H4 (cell line): Measurements from ENCODE around the gene BHLHE40. TPM values are rescaled to one million over a fixed set of nuclear protein-coding genes. Genes with fewer than 3 reads are reported as not detected.
"Not testable (repeated sequence)": the region's sequence is repeated elsewhere in the genome, so short reads cannot be mapped to it uniquely, and the experiment has no call there.

Experiments
- DNase-seq: peaks from one replicate; pipeline ENCODE4 v3.0.0-alpha.2; 2015; ENCODE audit warnings: low spot score
- total RNA-seq: library from RNA; depleted of rRNA; stranded (reverse); fragments of >200 nt; shearing (Covaris generic); gene quantifications from 2 replicates; pipeline ENCODE4 v1.2.3, GENCODE V29; 2014

Gene BHLHE40
- total RNA-seq, 1 experiment from 2014 or later: 38.3 TPM

- not testable (repeated sequence) for DNase-seq
Measured at GRCh38 chr3:4961865-4962264, 17.4 kb upstream of the BHLHE40 start.

GRCh38 chr3:4963669-4964570 is 15.3 kb upstream of the BHLHE40 start:
- DNase-seq: no peak

GRCh38 chr3:4966006-4966405 is 13.2 kb upstream of the BHLHE40 start:
- DNase-seq: peak; percentile 66

GRCh38 chr3:4967683-4968082 is 11.6 kb upstream of the BHLHE40 start:
- not testable (repeated sequence) for DNase-seq

GRCh38 chr3:4971437-4971836 is 7.8 kb upstream of the BHLHE40 start:
- not testable (repeated sequence) for DNase-seq

- no peak for DNase-seq
Measured at GRCh38 chr3:4971838-4972237, 7.4 kb upstream of the BHLHE40 start.

GRCh38 chr3:4972652-4973643 is 6.3 kb upstream of the BHLHE40 start:
- no peak for DNase-seq

- no peak for DNase-seq
Measured at GRCh38 chr3:4974154-4974553, 5.1 kb upstream of the BHLHE40 start.

GRCh38 chr3:4976109-4976508 is 3.1 kb upstream of the BHLHE40 start:
- DNase-seq: peak; percentile 78

- DNase-seq: peak; percentile 91
Measured at GRCh38 chr3:4977001-4977852, 2.0 kb upstream of the BHLHE40 start.

- DNase-seq: no peak
Measured at GRCh38 chr3:4977853-4978203, 1.4 kb upstream of the BHLHE40 start.

- peak; percentile 95 for DNase-seq
Measured at GRCh38 chr3:4978204-4978965, 852 bp upstream of the BHLHE40 start.

- DNase-seq: peak; percentile 99
Measured at GRCh38 chr3:4978966-4979427, 240 bp upstream of the BHLHE40 start.

- DNase-seq: peak; percentile 87
Measured at GRCh38 chr3:4980229-4981203, 1.3 kb downstream of the BHLHE40 start.

- DNase-seq: no peak
Measured at GRCh38 chr3:4981294-4981664, 2.0 kb downstream of the BHLHE40 start.

- DNase-seq: peak; percentile 88
Measured at GRCh38 chr3:4981665-4982494, 2.6 kb downstream of the BHLHE40 start.

- no peak for DNase-seq
Measured at GRCh38 chr3:4982773-4983738, 3.8 kb downstream of the BHLHE40 start.
